ENCODE data around the gene HPS5.

HPS5 gene

DNA sequence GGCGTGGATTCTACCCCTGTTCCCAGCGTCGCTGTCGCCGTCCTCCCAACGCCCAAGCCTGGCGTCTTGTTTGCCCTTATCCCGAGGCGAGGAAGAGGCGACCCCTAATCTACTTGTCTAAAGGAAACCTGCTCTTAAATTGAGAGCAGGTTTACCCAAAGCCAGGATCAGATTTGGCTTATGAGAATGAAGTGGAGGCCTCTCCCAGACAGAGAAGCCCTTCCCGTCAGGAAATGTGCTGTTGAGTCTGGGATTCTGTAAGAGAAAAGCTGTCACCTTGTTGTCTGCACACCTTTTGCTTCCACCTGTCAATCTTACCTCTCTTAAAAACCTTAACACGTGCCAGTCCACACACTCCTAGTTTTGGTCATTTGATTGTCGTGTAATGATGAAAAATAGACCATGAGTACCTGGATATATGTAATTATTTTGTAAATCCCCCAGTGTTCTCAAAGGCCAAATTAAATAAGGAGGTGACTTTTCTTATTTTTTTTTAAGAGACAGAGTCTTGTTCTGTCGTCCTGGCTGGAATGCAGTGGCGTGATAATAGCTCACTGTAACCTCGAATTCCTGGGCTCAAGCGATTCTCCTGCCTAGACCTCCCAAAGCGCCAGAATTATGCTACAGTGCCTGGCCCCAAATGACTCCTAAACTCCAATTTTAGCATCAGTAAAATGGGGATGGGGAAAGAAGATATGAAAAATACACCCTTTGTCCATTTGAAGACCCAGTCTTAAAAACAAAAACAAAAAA, 1.1 kb upstream of the HPS5 start:
- ChIA-PET POLR2A (interaction anchor here (1.4 to 3.5 kb wide), 2 partner anchors 60 to 72 kb away, joined by 4 to 46 read pairs; partner anchors contain the start of gene LDHA), CTCF (interaction anchor here (1.4 kb wide), 1 partner anchor 79 kb away, joined by 4 read pairs; no protein-coding TSS in a partner anchor)
- TF ChIP-seq, protein P1, sequence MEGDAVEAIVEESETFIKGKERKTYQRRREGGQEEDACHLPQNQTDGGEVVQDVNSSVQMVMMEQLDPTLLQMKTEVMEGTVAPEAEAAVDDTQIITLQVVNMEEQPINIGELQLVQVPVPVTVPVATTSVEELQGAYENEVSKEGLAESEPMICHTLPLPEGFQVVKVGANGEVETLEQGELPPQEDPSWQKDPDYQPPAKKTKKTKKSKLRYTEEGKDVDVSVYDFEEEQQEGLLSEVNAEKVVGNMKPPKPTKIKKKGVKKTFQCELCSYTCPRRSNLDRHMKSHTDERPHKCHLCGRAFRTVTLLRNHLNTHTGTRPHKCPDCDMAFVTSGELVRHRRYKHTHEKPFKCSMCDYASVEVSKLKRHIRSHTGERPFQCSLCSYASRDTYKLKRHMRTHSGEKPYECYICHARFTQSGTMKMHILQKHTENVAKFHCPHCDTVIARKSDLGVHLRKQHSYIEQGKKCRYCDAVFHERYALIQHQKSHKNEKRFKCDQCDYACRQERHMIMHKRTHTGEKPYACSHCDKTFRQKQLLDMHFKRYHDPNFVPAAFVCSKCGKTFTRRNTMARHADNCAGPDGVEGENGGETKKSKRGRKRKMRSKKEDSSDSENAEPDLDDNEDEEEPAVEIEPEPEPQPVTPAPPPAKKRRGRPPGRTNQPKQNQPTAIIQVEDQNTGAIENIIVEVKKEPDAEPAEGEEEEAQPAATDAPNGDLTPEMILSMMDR (IDR thresholded peaks at IDR 0.05; ENCODE audit: insufficient read depth, low read length, missing control alignments), result no peak
- peak overlapping the region; percentile 94 for H3K4me3 ChIP-seq (ENCODE audit: low read depth, low read length)
- DNase-seq (ENCODE audit: low read depth, low spot score), result no peak

DNA sequence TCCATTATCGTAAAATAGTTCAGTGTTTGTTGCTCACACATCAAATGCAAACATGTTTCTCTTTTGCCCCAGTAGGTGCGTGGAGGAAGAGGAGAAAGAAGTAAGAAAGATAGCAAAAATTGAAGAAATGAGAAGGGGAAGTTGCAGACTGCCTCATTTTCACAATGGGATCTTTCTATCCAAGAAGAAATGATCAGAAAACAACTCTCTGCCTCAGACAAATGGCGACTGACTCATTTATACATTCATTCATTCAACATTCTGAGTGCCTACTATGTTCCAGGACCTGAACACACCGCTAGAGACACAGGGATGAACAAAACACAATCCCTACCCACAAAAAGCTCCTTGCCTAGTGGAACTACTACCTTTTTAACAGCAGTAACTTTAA, 367 bp downstream of the HPS5 start:
- H3K4me3 ChIP-seq (ENCODE audit: low read depth, low read length), result peak overlapping the region; percentile 94
- TF ChIP-seq, protein P1 (IDR thresholded peaks at IDR 0.05; ENCODE audit: insufficient read depth, low read length, missing control alignments), result no peak
- no peak for DNase-seq (ENCODE audit: low read depth, low spot score)
- ChIA-PET POLR2A (interaction anchor here (0.7 to 3.5 kb wide), 9 partner anchors 9 to 89 kb away, joined by 3 to 46 read pairs (median 3); partner anchors contain the start of gene LDHA), CTCF (interaction anchor here (1.4 kb wide), 1 partner anchor 78 kb away, joined by 4 read pairs; no protein-coding TSS in a partner anchor)

DNA sequence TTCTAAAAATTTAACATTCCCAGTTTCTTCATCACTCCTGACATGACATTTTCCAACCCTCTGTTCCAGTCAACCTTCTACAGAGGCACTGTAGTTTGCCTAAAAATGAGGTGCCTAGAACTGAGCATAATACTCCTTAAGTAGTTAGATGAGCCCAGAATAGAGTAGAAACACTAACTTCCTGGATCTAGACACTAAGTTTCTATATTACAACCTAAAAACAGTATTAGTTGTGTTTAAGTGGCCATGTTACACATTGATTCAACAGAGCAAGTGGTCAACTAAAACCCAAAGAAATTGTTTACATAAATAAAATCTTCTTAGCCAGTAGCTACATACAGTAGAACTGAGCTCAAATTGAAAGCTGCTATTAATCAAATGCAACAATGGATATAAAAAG, 1.3 kb downstream of the HPS5 start:
- DNase-seq (ENCODE audit: low read depth, low spot score), result no peak
- ChIA-PET CTCF (interaction anchor here (1.1 kb wide), 1 partner anchor 77 kb away, joined by 5 read pairs; no protein-coding TSS in a partner anchor), POLR2A (interaction anchor here (3.5 kb wide), 1 partner anchor 74 kb away, joined by 46 read pairs; the partner anchor contains the start of gene LDHA)
- peak overlapping the region; percentile 2 for H3K4me3 ChIP-seq (ENCODE audit: low read depth, low read length)
- TF ChIP-seq, protein P1 (IDR thresholded peaks at IDR 0.05; ENCODE audit: insufficient read depth, low read length, missing control alignments), result no peak

DNA sequence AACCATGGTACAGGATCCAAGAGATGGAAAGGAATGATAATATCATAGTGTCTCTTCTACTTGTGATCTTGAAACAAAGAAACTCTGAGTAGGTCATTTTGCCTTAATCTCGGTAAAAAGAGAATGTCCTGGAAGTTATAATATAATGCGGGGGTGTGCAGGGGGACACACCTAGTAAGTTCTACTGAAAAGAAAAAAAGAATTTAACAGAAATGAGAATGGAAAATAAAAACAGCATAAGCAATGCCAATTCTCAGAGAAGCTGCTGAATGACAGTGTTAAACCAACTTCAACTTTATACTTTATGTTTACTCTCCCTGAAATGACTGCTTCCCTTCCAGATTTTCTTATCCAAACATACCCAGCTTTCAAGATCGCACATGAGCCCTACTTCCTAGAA, 2.0 kb downstream of the HPS5 start:
- POLR2A ChIA-PET, result interaction anchor here (3.5 kb wide), 1 partner anchor 75 kb away, joined by 46 read pairs; the partner anchor contains the start of gene LDHA
- DNase-seq (ENCODE audit: low read depth, low spot score), result no peak
- no peak overlapping the region for H3K4me3 ChIP-seq (ENCODE audit: low read depth, low read length)
- TF ChIP-seq, protein P1 (IDR thresholded peaks at IDR 0.05; ENCODE audit: insufficient read depth, low read length, missing control alignments), result no peak
- CTCF ChIA-PET, result no interaction called here

DNA sequence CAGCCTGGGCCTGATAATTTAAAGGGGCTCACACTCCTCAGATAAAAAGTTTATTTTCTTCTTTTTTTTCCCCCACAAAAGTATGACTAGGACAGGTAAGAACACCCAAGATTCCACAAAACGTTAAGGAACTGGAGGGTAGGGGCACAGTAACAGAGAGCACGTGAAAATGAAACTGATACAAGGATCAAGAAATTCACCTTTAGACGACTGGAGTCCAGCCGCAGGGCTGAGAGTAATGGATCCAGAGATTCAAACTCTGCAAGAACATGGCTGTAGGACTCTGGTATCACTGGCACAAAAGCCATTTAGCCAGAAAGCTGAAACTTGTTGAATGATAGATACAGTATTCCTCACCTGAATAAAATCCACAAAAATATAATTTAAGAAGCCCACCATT, 4.4 kb downstream of the HPS5 start:
- POLR2A ChIA-PET, result no interaction called here

DNA sequence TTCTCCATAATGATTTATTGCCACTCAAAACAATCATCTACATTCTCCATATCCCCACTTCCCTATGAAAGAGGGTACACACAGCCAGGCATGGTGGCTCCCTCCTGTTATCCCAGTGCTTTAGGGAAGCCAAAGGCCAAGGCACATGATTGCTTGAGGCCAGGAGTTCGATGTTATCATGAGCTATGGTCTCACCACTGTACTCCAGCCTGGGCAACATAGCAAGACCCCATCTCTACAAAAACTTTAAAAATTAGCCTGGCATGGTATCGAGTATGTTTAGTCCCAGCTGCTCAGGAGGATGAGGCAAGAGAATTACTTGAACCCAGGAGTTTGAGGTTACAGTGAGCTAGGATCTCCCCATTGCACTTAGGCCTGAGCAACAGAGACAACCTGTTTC, 6.0 kb downstream of the HPS5 start:
- POLR2A ChIA-PET, result interaction anchor here (7.3 kb wide), 1 partner anchor 79 kb away, joined by 51 read pairs; the partner anchor contains the start of gene LDHA
- CTCF ChIA-PET, result interaction anchor here (1.0 kb wide), 1 partner anchor 178 kb away, joined by 4 read pairs; no protein-coding TSS in a partner anchor
- no peak for DNase-seq (ENCODE audit: low read depth, low spot score)
- TF ChIP-seq, protein P1 (IDR thresholded peaks at IDR 0.05; ENCODE audit: insufficient read depth, low read length, missing control alignments), result no peak
- no peak overlapping the region for H3K4me3 ChIP-seq (ENCODE audit: low read depth, low read length)

More for the DNA sequence above, 4.4 kb downstream of the HPS5 start:
- CTCF ChIA-PET, result no interaction called here
- no peak for DNase-seq (ENCODE audit: low read depth, low spot score)
- TF ChIP-seq, protein P1 (IDR thresholded peaks at IDR 0.05; ENCODE audit: insufficient read depth, low read length, missing control alignments), result no peak
- H3K4me3 ChIP-seq (ENCODE audit: low read depth, low read length), result no peak overlapping the region

Data from AG04449 (cell line).